T-helper 1 cell treated with Interleukin-12 subunit alpha and Interleukin-12 subunit beta and Interleukin-4 antibody, amounts not matched to agents 30 ng/mL and 1 ng/mL, for 36 hours (primary cell): ENCODE measurements around the gene MRTFA. TPM values are rescaled to one million over a fixed set of nuclear protein-coding genes. Genes with fewer than 3 reads are reported as not detected.
"Not testable (repeated sequence)": the region's sequence is repeated elsewhere in the genome, so short reads cannot be mapped to it uniquely, and the experiment has no call there.

Experiments used
- intact Hi-C: fragments of 100-400 bp; cut with micrococcal nuclease; formaldehyde crosslinking; loops from one replicate; pipeline ENCODE4 v1.15.1; 2024
- total RNA-seq: library from RNA; stranded (reverse); gene quantifications from 2 replicates; pipeline ENCODE4 v1.2.3, GENCODE V29; 2022

Gene MRTFA
- total RNA-seq, 1 donor from 2014 or later = 56.8 TPM

DNA sequence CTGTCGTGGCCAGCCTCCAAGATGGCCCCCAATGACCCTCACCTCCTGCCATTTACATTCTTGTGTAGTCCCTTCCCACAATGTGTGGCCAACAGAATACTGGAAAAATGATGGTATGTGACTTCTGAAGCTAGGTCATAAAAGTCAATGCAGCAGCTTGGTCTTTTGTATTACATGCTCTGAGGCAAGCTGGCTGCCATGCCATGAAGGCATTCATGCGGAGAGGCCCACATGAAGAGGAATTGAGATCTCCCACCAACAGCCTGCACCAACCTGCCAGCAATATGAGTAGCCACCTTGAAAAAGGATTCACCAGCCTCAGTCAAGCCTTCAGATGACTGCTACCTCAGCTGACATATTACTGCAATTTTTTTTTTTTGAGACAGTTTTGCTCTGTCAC lies 4.6 kb downstream of the MRTFA start:
- intact Hi-C loops = loop anchor here (10.0 kb wide), 1 partner anchor 1097 kb away; the partner anchor contains the start of gene RPS19BP1

DNA sequence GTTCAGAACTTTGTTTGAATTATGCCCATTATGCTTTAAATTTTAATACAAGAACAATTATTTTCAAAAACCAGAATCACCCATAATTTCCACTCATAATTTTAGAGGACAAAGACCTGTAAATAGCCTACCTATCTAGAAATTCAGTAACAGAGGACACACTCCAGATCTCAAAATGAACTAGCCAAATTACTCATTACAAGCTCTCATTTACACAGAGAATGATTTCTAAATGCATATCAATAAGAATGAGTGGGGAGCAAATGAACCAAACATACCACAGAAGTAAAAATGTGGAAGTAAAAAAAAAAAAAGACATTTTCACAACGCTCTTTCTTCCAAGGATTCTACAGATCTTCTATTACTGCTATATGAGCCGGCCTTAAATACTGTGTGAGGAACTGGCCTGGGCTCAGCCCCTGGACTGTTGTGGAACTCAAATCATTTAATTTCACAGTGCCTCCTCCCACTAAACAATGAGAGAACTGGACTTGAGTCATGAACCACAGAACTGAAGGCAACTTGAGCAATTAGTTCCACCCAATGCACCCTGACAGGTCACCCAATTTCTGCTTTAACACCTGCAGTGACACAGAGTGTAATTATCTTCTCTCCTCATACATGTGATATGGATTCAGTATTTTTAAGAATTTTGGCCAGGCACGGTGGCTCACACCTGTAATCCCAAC lies 8.0 kb downstream of the MRTFA start:
- intact Hi-C loops = no loop called here

DNA sequence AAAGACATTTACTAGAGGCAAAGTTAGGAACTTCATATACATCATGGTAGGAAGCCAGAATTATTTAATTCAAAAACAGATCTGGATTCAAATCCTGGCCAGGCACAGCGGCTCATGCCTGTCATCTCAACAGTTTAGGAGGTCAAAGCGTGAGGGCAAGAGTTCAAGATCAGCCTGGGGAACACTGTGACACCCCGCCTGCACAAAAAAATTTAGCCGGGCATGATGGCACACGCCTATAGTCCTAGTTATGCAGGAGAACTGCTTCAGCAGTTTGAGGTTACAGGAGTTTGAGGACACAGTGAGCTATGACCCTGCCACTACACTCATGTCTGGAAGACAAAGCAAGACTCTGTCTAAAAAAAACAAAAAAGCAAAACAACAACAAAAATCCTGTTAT lies 8.9 kb downstream of the MRTFA start:
- intact Hi-C loops = no loop called here

DNA sequence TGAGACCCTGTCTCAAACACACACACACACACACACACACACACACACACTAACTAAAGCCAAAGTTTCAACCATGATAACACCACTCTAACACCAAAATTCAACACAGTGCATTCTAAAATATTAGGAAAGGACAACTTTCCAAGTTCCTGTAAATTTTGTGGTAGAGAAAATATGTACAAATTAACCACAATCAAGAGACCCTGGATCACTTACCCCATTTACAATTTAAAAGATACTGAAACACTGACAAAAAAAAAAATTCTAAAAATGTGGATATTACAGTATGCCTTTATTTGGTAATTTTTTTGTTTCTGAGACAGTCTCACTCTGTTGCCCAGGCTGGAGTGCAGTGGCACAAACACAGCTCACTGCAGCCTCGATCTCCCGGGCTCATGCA lies 9.7 kb downstream of the MRTFA start:
- intact Hi-C loops = no loop called here

DNA sequence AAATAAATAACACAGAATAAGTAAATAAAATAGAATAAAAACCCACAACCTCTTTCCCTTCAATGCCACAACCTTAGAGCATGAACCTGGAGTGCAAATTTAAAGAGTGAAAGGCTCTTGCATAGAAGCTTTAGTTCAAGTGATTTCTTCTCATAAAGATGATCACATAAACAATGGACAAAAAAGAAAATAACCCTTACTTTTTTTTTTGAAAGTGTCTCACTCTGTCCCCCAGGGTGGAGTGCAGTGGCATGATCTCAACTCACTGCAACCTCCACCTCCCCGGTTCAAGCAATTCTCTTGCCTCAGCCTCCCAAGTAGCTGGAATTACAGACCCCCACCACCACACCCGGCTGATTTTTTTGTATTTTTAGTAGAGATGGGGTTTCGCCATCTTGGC lies 10.7 kb downstream of the MRTFA start:
- intact Hi-C loops = not testable (repeated sequence)

DNA sequence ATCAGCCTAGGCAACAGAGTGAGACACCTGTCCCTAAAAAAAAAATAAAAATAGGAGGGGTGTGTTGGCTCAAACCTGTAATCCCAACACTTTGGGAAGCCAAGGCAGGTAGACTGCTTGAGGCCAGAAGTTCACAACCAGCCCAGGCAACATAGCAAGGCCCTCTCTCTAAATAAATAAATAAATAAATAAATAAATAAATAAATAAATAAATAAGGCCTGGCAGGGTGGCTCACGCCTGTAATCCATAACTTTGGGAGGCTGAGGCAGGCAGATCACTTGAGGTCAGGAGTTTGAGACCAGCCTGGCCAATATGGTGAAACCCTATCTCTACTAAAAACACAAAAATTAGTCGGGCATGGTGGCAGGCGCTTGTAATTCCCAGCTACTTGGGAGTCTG lies 11.2 kb downstream of the MRTFA start:
- intact Hi-C loops = not testable (repeated sequence)

DNA sequence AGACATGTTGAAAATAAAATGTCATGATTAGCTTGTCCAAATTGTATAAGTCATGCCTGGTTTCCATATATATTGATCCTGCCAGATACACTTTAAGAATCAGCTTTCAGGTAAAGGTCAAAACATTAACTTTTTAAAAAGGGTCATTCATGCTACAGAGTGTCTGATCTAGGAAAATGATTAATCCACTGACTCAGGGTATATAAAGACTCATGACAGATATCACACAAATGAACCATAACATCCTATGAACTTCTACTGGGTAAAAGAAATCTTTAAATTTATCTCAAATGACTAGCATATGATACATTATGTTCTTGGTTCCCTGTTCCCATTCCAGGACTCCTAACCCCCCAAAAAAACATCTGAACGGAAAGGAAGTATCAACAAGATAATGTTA lies 11.7 kb downstream of the MRTFA start:
- intact Hi-C loops = no loop called here

DNA sequence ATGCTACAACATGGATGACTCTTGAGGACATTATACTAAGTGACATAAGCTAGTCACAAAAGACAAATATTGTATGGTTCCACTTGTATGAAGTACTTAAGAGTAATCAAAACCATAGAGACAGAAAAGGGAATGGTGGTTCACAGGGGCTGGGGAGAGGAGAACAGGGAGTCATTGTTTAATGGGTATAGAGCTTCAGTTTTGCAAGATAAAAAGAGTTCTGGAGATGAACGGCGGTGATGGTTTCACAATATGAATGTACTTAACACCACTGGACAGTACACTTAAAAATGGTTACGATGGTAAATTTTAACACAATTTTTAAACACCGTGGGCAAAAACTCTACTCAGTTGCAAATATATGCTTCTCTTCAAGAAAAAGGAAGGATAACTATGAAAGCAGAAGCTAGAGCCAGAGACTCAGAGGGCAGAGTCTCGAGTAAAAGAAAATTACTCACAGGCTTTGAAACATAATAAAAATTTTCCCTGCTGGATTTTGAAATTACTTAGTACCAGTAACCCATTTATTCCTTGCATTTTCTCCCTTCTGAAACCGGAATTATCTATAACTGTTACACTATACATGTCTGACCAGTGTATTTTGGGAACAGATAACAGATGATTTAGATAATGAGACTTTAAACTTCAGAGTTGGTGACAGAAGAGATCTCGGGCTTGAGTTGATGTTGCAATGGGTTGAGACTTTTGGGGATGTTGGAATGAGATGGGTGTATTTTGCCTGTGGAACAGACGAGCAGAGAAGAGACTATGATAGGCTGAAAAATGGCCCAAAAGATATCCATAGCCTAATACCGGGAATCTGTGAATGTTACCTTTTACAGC lies 15.0 kb downstream of the MRTFA start:
- intact Hi-C loops = no loop called here

DNA sequence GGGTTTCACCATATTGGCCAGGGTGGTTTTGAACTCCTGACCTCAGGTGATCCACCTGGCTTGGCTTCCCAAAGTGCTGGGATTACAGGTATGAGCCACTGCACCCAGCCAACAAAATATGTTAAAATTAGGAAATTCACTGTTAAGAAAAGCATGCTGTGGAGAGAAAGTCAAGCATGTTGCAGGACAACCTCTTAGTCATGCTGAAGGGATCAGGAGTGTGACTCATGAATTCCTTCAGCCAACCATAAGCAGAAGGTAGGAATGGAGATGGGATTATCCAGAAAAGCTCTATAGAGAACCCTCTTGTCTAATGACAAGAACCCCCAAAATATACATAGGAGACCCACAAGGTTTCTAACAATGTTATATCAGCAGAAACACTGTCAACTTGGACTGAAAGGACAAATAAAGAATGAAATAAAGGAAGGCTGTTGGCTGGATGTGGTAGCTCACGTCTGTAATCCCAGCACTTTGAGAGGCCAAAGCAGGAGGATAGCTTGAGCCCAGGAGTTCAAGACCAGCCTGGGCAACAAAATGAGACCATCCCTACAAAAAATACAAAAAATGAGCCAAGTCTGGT lies 16.0 kb downstream of the MRTFA start:
- intact Hi-C loops = no loop called here

DNA sequence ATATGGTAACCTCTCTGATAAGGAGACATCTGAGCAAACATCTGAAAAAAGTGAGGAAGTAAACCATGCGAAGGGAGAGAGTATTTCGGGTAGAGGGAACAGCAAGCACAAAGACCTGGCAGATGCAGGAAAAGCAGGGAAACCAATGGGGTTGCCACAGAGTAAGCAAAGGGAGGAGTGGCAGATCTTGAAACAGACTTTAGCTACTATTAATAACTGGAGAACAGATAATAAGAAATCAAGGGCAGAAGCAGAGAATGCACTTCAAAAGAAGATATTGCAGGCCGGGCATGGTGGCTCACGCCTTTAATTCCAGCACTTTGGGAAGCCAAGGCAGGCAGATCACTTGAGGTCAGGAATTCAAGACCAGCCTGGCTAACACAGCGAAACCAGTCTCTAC lies 18.1 kb downstream of the MRTFA start:
- intact Hi-C loops = no loop called here

DNA sequence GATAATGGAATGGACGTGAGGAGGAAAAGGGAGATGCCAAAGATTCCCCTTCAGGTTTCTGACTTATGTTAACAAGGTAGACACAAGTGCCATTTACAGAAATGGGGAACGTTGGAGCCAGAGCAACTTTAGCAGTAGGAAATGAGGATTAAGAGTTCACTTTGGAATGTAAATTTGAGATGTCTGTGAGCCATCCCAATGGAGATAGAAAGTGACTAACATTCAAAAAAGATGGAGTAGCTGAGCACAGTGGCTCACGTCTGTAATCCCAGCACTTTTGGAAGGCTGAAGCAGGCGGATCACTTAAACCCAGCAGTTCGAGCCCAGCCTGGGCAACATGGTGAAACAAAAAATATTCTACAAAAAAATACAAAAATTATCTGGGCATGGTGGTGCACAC lies 19.9 kb downstream of the MRTFA start:
- intact Hi-C loops = no loop called here

DNA sequence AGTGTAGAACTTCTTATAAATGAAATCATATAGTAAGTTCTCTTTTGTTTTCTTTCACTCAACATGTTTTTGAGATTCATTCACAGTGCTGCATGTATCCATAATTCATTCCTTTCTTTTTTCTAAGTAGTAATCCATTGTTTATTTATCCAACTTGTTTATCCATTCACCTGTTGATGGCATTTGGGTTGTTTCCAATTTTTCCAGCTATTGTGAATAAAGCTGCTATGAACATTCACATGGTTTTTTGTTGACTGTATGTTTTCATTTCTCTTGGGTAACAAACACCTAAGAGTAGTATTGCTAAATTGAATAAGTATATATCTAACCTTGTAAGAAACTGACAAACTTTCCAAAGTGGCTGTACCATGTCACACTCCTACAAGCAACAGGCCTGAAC lies 23.5 kb downstream of the MRTFA start:
- intact Hi-C loops = no loop called here

DNA sequence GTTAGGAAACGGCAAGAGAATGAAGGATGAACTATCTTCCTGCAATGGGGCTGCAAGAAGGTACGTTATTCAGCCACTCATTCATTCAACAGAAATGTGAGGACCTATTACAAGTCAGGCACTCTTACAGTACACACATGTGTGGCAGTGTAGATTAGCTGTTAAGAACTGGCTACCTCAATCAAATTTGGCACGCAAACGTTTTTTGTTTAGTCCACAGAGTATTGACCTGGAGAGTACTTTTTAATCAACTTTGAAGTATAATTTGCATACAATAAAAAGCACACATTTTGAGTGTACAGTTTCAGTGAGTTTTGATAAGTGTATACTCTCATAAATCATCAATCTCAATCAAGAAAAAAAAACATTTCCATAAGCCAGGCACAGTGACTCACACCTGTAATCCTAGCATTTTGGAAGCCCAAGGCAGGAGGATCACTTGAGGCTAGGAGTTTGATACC lies 24.2 kb downstream of the MRTFA start:
- intact Hi-C loops = no loop called here

DNA sequence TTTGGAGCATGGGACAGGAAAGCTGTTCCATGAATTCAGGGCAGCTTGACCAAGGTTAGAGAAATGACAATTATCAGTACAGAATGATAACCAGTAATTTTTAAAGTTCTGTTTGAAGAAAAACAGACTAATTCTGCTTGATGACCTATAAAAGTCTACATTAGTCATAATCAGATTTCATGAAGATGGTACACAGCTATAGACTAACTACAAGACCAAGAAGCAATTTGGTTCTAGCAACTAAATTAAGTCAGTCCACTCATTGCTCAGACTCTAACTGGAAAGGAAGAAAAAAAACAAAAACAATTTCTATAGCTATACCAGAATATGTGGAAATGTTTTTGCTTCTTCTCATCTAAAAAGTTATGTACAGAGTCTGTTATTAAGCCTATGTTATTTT lies 24.9 kb downstream of the MRTFA start:
- intact Hi-C loops = no loop called here

DNA sequence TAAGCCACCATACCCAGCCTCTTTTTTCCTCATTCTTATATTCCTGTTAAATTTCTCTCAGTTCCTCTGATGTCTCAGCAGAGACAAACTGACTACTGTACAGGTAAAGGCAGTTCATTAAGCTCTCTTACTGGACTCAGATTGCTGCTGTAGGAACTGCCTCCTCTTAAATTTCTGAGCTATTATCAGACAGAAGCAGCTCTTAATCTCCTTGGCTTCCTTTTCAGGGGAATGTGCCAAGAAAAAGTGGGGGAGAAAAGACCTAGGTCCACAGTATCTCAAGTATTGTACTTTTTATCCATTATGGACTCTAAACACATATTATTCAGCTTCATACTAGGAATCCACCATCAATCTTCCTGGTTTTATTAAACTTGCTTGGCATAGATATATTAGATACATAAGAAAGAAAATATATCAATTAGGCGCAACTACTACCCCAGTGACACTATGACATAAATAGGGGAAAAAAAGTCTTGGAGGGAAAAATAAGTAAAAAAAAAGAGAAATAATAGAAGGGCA lies 26.1 kb downstream of the MRTFA start:
- intact Hi-C loops = no loop called here

DNA sequence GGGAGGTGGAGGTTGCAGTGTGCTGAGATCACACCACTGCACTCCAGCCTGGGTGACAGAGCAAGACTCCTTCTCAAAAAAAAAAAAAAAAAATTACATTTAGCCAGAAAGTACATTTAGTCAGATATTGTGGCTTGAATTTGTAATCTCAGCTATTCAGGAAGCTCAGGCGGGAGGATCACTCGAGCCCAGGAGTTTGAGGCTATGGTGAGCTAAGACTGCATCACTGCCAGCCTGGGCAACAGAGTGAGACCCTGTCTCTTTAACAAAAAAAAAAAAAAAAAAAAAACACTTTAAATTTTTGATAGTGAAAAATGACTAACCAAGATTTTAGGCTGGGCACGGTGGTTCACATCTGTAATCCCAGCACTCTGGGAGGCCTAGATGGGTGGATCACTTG lies 27.3 kb downstream of the MRTFA start:
- intact Hi-C loops = no loop called here

DNA sequence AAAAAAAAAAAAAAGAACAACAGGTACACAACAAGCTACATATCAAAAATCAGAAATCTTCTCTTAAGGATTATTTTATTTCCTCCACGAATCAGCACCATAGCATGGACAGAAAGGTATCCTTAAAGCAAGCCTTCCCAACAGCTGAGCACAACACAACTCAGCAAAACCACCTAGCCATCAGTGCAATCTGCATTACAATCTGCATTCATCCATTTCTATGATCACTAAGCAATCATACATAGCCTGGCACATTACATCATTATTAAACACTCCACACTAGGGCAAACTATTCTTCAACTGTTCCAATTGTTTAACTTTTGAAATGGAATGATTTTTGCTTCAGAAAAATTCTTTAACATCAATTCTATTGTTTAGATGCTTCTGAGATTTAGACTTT lies 29.0 kb downstream of the MRTFA start:
- intact Hi-C loops = no loop called here

DNA sequence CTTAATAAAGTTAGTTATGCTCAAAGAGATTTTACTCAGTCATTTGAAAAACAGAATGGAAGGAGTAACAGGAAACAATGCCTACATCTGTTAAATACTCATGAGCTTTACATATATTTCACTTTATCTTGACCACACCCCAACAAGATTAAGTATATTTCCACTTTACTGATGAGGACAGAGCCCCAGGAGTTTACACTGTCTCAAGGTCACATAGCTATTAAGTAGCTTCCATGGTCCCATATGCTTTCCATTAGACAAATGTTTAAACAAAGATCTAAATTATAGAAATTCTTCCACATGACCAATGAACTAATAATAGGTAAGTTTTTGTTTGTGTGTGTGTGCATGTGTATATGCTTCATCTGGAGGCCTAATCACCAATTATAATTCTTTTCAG lies 30.2 kb downstream of the MRTFA start:
- intact Hi-C loops = no loop called here

DNA sequence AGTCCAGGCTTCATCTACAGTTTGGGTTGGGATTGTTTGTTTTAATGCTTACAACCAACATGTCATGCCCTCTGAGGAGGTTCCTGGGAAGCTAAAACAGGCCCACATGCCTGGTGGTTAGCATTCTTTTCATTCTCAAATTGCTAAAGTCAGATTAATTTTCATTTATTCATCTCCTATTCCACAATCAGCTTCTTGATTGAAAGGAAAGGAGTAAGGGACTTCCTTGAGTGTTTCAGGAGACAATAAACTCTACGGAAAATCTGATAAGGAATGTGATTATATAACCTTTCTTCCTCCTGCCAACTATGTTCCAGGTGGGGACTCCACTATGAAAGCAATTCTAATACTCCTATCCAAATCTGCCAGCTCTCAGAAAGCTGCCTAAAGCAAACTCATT lies 30.8 kb downstream of the MRTFA start:
- intact Hi-C loops = no loop called here

DNA sequence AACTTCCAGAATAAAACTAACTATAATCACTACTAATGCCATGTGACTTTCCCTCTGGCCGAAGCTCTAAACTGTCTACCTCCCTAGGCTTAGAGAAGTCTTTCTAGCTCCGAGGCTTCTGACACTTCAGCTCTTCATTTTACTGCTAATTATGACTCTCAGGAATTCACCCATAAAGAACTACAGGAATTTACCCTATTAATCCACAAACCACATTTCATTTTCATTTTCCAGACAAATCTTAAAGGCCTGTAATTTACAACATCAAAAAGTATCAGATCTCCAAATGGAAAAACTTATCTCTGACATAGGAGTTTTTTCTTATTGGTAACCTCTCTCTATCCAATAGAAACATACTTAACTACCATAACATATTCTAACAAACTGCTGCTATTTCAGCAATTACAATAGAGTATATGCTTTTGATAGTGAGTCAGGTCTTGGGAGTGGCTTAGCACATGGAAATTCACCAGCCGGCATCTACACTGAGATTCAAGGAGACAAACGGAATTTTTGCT lies 33.4 kb downstream of the MRTFA start:
- intact Hi-C loops = no loop called here

DNA sequence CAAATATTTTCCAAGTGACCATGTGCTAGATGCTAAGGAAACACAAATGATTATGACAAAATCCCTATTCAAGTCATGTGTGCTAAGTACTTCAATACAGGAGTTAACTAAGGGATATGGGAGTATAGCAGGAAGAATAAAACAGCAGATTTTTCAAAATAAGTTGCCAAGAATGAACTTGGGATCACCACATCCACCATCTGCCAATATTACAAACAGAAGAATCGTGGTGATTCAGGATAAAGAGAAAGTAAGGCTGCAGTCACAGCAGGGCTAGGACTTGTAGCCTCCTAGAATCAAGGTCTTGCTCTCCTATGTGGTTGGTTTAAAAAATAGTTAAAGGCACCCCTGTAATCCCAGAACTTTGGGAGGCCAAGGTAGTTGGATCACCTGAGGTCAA lies 34.3 kb downstream of the MRTFA start:
- intact Hi-C loops = no loop called here

DNA sequence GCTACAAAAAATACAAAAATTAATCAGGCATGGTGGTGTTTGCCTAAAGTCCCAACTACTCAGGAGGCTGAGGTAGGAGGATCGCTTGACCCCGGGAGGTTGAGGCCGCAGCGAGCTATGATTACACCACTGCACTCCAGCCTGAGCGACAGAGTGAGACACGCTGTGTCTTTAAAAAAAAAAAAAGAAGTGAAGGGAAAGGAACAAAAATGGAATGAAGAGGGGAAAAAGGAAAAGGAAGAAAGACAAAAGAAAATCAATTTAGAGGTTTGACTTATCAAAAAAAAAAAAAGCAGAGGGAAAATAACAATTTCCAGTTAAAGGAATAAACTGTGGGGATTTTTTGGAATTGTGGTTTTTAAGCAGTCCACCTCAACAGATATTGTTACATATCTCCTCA lies 36.8 kb downstream of the MRTFA start:
- intact Hi-C loops = no loop called here
